IPS-NIHi7 (cell line): ENCODE measurements around the gene USP15.
A peak's percentile ranks its signal among the peaks of the same experiment; 100 is the strongest.

Experiments
- DNase-seq: peaks from one replicate; pipeline ENCODE4 v3.0.0; 2012; ENCODE audit warnings: mixed read lengths; ENCODE audit errors: extremely low spot score

Gene USP15

DNA sequence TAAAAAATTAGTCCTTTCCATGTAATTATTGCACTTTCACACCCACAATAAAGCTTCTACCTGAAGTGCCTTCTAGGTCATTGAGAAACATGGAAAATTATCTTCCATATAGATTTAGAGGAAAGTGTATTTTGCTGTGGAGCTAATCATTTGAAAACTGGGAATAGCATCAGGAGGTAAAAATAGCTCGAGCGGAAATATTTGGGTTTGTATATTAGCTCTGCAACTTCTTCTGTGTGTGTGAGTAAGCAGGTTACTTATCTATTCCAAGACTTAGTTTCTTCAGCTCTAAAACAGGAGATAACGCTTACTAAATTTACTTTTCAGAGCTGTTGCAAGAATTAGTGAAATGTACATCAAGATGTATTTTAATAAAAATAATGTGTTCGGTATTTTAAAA lies 111.5 kb downstream of the USP15 start:
- DNase-seq = no peak

DNA sequence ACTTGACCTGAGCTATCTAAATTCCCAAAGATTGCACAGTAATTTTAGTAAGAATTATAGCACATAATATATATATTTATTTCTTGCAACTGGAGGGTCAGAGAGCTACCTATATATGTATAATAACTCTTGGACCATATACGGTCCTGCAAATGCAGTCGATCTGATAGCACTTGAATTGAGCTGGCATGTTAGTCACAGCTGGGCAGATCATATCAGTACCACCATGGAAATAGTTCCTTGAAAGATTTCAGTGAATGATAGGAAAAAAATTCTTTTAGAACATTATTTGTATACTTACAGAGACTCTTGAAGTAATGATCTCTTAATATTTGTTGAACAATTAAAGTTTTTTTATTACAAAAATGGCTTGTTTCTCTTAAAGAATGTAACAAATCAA lies 111.9 kb downstream of the USP15 start:
- DNase-seq = no peak

DNA sequence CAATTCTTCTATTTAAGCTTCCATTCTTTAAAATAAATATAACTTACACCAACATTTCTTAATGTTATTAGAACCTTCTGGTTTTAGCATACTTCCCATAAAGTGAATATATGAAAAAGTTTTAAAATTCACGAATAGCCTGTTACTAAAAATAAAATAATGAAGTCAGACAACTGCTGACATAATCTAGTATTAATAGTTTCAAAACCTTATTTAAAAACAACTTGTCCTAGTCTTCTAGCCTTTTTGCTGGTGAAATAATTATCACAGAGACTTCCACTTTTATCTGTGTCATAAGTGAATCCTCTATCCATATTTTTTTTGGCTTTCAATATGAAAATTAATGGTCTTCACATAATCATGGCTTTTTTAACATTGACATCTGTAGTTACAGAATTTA lies 112.6 kb downstream of the USP15 start:
- DNase-seq = no peak

DNA sequence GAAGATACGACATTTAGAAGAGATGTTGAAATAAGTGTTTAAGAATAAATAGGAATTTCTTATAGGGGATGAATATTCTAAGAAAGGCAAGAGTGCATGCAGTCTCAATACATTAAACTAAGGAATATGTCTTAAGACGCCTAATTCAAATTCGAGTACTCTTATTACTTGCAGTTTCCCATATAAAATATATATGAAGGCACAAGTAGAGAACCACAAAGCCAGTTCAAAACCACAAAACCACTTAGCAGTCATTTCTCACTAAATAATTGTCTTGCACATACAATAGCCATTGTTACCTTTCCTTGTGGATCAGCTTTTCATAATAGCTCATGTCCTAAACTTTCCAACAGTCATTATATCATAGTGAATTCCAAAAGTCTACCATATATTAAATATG lies 115.4 kb downstream of the USP15 start:
- no peak for DNase-seq

DNA sequence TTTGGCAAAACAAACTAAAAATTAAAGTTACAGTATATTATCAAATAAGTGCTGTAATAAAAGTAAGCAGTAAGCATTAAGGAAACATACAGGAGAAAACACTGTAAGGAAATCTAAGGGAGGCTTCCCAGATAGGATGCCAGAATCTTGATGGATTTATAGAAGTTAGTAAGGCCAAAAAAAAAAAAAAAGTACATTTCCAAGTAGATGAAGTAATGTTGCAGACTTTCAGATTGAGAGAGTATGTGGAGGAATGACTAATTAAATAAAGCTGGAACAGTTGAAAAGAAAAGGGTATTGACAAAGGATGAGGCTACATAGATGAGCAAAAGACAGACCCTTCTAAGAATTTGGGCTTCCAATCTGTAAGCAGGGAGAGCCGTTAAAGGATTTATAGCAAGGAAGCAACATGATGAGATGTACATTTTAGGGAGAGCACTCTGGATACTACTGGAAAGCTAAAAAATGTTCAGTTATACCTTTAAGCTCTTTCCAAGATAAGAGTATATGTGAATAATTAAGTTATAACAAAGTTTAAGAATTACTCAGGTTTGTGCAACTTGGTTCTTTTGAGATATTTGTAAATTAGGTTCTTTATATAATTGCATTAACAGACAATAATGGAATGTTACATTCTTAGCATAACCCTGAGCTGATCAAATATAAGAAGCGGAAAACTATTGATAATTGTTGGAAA lies 119.0 kb downstream of the USP15 start:
- no peak for DNase-seq

DNA sequence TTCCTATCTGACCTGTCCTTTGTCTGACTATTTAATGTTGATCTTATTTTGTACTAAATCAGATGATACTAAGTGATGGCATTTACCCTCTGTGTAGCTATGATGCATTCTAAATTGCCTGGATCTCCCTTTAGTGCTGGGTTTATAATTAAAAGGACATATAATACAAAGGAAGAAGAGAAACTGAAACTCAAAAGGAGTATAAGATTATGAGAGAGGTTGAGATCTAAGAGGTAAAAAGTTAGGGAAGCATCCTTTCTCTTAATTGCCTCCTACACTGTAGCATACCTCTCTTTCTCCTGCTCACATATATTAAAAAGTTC lies 119.5 kb downstream of the USP15 start:
- DNase-seq = no peak

DNA sequence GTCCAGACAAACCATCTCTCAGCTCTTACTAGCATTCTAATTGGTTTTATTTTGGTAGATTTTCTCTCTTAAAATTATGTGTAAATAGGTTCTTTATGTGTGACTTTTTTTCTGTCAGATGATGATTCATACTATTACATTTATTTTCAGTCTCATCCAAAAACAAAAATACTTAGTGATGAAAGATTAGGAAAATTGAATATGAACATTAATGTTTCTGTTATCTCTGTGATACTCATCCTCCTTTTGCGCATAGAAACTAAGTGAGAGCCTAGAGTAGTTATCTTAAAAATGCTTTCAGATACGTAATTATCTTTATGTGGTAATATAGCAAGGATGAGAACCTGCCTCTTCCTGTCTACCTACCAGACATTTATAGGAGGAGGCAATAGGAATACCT lies 122.3 kb downstream of the USP15 start:
- DNase-seq = no peak

DNA sequence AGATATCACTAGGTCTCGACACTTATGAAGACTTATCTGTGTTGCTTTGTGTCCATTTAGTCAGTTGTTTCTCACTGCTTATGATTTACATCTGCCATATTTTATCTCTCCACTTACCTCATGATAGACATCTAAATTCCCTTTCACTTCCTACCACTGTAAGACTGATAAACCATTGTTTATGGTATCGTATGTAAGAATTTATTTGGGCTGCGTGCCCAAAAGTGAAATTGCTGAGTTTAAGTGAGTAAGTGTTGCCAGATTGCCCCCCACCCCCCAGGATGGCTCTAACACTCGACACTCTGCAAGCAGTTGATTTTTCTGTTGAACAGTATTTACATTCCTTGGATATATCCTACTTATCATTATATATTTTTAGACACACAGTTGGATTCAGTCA lies 136.5 kb downstream of the USP15 start:
- DNase-seq = no peak

DNA sequence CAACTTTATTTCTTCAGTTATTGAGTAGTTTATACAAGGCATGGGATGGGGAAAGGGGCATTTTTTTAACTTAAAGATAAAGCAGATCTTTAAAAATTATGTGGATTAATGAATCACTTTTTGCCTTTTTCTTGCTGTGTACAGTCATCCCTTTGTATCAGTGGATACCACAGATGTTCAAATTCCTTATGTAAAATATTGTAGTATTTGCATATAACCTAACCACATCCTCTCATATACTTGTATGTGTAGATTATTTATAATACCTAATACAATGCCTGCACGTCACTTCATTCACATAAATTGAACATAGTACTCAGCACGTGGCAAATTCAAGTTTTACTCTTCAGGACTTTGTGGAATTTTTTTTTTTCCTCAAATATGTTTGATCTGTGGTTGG lies 139.9 kb downstream of the USP15 start:
- DNase-seq = no peak

DNA sequence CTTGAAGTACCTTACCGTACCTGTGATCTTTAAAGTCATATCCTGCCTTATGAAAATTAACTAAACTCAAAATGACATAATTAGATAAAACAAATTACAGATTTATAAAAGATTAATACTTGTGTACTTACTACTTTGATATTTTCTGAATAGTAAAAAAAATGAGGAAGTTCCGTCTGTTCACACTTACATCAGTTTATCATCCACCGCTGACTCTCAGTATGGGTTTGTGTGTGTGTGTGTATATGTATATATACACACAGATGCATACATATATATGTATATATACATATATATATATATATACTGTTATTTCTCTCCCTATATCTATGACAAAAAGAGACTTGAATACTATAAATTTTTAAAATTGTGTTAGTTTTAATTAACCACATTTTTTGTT lies 141.4 kb downstream of the USP15 start:
- no peak for DNase-seq

DNA sequence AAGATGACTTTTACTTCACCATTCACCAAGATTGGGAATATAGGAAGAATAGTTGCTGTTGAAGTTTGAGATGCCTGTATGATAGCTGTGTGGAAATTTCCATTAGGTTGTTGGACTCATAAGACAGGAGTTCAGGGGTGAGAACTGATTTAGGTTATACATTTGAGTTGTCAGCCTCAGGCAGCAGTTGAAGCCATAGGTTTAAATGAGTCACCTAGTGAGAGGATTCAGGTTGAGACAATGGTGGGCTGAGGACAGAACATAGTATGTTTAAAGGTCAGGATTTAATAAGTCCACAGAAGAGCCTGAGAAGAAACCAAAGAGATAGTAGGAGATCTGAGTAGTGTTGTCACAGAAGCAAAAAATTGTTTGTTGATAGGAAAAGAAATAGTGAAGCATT lies 142.8 kb downstream of the USP15 start:
- DNase-seq = no peak

DNA sequence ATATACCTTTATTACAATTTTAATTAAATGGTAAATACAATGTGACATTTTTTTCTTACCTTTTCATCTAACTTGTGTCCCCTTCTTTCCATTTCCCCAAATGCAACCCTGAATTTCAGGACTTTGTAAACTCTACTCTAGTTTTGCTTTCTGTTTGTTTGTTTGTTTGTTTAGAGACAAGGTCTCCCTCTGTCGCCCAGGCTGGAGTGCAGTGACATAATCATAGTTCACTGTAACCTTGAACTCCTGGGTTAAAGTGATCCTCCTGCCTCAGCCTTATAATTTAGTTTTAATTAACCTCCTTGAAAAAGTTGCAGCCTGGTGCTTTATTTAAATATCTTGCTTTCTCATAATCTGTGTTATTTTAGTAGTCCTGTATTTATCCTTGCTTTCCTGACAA lies 147.4 kb downstream of the USP15 start:
- no peak for DNase-seq

DNA sequence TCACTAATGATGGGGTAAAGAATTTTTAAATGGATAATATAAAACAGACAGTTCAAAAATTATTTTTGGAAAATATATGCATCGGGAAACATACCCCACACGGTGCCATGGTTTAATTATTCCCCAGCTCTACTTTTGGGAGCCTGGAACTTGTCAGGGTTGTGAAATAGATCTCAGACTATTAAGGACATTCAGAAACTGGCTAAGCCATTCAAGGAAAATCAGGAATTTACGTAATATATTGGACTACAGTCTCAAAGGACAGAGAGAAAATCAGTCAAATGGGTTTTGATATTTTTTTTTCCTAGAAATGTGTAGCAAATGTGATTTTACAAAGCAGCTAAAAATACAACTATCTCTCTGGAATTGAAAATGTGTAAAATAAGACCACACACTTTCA lies 148.9 kb downstream of the USP15 start:
- no peak for DNase-seq

DNA sequence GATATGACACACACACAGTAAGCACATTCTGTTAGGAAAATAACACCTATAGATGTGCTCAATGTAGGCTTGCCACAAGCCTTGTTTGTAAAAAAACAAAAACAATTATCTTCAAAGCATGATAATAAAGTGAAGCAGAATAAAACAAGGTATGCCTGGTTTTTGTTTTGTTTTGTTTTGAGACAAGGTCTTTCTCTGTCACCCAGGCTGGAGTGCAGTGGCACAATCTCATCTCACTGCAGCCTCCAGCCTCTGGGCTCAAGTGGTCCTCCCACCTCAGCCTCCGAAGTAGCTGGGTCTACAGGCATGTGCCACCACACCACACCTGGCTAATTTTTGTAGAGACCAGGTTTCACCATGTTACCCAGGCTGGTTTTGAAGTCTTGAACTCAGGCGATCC lies 154.0 kb downstream of the USP15 start:
- DNase-seq = no peak

DNA sequence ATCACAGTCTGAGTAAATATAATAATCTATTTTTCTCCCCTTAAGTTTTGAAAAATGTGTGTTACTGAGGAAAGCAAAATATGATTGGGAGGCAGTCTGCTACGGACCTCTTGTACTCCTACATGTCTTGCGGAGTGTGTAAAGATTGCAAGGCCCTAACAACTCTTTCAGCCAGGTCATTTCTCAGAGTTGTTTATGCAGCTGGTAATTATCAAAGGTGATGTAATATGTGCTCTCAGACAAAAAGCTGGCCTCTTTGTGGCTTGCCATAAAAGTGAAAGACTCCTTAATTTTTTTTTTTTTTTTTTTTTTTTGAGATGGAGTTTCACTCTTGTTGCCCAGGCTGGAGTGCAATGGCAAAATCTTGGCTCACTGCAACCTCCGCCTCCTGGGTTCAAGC lies 165.9 kb downstream of the USP15 start:
- DNase-seq = no peak

DNA sequence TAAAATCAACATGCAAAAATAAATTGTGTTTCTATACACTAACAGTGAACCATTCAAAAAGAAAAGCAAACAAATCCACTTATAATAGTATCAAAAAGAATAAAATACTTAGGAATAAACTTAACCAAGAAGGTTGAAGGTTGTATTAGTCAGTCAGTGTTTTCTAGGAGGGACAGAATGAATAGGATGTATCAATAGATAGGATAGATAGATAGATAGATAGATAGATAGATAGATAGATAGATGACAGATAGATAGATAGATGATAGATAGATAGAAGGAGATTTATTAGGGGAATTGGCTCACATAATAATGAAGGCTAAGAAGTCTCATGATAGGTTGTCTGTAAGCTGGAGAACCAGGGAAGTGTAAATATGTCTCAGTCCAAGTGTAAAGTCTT lies 169.3 kb downstream of the USP15 start:
- DNase-seq = no peak

DNA sequence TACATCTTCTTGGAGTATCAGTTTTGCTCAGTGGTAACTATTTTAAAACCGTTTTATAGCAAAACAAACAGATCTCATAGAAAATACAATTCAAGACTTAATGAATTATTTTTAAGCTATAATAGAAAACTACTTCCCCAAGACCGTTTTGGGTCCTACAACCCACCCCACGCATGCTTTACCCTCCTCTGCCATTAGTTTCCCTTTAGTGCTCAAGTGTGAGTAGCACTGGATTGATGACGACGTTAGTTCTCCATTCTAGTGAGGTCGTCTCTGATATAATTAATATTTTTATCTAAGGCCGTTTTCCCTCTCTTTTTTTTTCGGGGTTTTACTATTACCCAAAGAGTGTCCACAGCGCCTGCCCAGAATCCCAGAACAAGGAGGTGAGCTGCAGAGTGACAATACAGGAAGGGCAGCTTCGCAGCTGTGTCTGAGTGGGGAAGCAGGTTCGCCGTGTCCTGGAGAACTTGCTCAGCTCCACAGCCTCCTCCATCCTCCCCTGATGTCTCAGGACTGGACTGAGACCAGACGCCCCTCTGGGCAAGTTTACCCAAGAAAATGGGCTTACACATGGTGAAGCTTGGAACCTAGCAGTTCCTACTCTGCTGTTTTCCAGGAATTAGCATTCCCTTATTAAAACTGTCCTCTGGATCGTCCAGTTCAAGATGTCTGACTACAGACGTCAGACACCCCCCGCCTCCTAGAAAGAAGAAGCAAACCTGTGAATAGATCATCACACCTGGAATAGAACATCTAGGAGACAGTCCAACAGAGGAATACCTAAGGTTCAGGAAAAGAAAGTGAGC lies 174.5 kb downstream of the USP15 start:
- peak; percentile 12 for DNase-seq

DNA sequence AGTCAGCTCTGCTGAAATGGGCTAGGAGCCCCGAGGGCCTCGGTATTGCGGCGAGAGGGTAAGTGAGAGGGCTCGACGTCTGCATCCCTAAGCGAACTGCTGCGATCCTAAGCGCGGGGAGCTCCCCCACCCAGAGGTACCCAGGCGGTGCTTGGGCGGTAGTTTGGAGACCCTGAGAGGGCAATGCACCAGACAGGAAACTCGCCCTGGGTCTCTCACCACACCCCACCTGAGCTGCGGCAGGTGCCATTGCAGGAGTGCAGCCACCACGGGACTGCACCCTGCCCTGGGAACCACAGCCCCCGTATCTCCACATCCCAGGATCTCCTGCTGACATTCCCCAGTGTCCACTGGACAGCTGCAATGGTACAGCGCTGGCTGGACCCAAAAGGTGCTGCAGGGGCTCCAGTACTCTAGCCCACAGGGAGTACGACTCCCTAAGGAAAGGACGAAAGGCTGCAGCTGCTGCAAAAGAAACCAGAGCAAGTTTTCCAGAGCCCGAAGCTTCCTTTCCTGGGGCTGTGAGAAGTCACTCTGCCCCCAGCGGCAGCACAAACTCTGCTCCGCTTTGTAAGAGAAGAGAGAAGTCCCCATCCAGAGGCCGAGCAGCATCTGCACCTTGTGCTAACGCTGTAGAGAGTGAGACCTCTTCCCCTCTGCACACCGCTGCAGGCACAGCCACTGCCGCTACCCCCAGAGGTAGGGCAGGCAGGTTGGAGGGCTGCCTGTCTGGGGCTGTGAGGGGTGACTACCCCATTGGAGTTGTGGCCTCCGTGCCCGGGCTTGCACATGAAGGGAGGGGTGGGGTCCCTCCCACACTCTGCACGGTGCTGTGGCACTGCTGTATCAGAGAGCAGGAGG lies 175.3 kb downstream of the USP15 start:
- peak; percentile 80 for DNase-seq

DNA sequence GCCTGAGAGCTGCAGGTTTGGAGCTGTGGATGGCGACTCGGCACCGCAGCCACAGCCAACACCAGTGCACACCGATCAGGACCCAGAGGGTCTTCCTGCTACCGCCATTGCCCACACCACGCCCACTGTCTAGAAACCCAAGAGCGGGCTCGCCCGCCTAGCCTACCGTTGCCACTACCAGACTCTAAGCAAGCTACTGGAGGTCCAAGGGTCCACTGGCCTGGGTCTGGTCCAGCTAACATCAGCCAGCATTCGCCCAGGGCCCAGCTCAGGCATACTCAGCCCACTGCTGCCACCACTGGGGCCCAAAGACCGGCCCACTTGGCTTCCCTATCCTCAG lies 175.9 kb downstream of the USP15 start:
- DNase-seq = peak; percentile 8

DNA sequence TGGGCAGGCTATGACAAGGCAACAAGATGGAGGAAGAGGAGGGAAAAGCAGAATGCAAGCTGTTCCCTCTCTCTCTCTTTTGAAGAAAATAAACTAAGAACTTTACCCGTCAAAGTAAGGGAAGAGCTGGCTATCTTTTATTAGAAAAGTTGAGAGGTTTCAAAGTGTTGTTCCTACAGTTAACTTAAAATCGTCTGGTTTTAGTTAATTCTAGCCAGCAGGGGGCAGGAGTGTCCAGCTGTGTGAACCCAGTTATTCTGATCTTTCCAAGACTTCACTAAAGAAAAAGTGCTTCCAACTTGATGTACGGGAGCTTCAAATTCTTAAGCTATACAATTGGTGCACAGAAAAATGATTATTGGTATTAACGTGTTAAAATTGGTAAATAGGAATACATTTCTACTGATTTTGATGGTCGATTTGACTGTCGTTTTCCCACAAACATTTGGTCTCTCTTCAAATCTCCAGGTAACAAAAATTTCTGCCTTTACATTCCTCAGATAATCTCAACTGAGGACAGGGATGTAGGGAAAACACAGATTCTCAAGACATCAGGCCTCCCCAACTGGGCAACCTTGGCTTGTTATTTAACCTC lies 178.0 kb downstream of the USP15 start:
- DNase-seq = peak; percentile 56

DNA sequence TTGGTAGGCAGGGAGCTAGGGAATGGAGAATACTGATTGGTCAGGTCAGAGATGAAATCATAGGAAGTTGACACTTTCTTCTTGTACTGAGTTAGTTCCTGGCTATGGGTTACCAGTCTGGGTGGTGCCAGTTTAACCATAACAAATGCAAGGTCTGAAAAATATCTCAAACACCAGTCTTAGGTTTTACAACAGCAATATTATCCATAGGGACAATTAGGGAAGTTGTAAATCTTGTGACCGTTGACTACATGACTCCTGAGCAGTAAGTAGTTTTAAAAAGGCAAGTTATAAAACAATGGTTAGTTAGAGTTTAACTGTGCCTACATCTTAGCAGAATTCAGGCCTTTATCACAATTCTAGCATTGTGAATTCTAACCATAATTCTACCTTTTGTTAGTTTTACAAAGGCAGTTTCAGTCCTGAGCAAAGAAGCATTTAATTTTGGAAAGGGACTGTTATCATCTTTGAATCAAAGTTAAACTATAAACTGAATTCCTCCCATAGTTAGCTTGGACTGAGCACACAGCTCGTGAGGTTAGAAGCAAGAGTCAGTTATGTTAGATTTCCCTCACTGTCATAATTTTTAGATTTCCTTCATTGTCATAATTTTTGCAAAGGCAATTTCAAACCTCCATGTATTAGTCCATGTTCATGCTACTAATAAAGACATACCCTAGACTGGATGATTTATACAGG lies 186.7 kb downstream of the USP15 start:
- no peak for DNase-seq

DNA sequence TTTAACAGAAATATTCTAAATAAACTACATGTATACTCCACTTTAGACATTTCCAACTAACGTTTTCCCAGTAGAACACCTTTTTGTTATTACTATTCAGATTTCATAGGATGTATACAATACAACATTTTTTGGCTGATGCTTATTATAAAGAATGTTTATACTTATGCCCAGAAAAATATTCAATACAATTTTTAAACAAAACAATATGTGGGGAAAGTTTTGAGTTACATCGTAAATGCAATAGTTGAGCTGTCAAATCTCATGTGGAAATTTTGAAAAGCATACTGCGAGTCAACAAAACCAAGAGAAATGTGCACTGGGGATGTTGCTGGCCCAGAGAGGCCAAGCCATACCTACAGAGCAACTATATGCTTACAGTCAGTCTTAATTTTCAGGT lies 188.2 kb downstream of the USP15 start:
- DNase-seq = no peak
